ENCODE results near the gene AP1S3.
A peak's percentile ranks its signal among the peaks of the same experiment; 100 is the strongest.

AP1S3 gene

GRCh38 chr2:223847410-223847809 is 10.0 kb upstream of the AP1S3 start:
- H3K9me2 ChIP-seq (replicated peaks; ENCODE audit: insufficient read depth, low read length): no peaks in the 10 kb centered on the region
- DNase-seq: no peak
- no peaks in the 10 kb centered on the region for H3K27me3 ChIP-seq (replicated peaks; ENCODE audit: insufficient read depth, low read length)
- H3F3A ChIP-seq (ENCODE audit: insufficient read depth, low read length): no peaks in the 10 kb centered on the region
- no peak overlapping the region for H3K4me2 ChIP-seq (ENCODE audit: low read depth, low read length)
- no peaks in the 10 kb centered on the region for H3K79me2 ChIP-seq (ENCODE audit: low read length)
- H3K27ac ChIP-seq (ENCODE audit: low read length): no peak overlapping the region
- no peaks in the 10 kb centered on the region for H3K9me3 ChIP-seq (replicated peaks; ENCODE audit: insufficient read depth, low read length)
- H3K4me3 ChIP-seq (ENCODE audit: low read length): no peak overlapping the region
- H3K9ac ChIP-seq (ENCODE audit: low read length): no peak overlapping the region
- no peaks in the 10 kb centered on the region for H4K20me1 ChIP-seq (ENCODE audit: insufficient read depth, low read length)
- TF ChIP-seq EZH2 (optimal IDR thresholded peaks at IDR 0.05; ENCODE audit: low read depth, low read length): no peak
- TF ChIP-seq CTCF (IDR thresholded peaks at IDR 0.05; ENCODE audit: low read length): no peak
- TF ChIP-seq EZH2phosphoT487 (IDR thresholded peaks at IDR 0.05; ENCODE audit: low read length): no peak
- no peaks in the 10 kb centered on the region for H3K36me3 ChIP-seq (replicated peaks; ENCODE audit: insufficient read depth, low read length)
- no peak overlapping the region for H2AFZ ChIP-seq (ENCODE audit: low read length)
- H3K4me1 ChIP-seq (ENCODE audit: low read length): peaks cover under 1% of the 10 kb centered on the region; the same call in 1 of the 2 replicates

- Histone ChIP-seq H2AFZ (ENCODE audit: low read length) (no peak overlapping the region), H3K36me3 (replicated peaks; ENCODE audit: insufficient read depth, low read length) (no peaks in the 10 kb centered on the region), H3K9me3 (replicated peaks; ENCODE audit: insufficient read depth, low read length) (no peaks in the 10 kb centered on the region), H3K9ac (ENCODE audit: low read length) (no peak overlapping the region), H3K9me2 (replicated peaks; ENCODE audit: insufficient read depth, low read length) (no peaks in the 10 kb centered on the region), H3K27me3 (replicated peaks; ENCODE audit: insufficient read depth, low read length) (no peaks in the 10 kb centered on the region), H3K4me2 (ENCODE audit: low read depth, low read length) (no peak overlapping the region), H3F3A (ENCODE audit: insufficient read depth, low read length) (peaks cover 8% of the 10 kb centered on the region), H3K79me2 (ENCODE audit: low read length) (no peaks in the 10 kb centered on the region), H3K4me1 (ENCODE audit: low read length) (peaks cover 7% of the 10 kb centered on the region), H3K4me3 (ENCODE audit: low read length) (no peak overlapping the region), H3K27ac (ENCODE audit: low read length) (no peak overlapping the region), H4K20me1 (ENCODE audit: insufficient read depth, low read length) (no peaks in the 10 kb centered on the region)
- TF ChIP-seq CTCF (IDR thresholded peaks at IDR 0.05; ENCODE audit: low read length) (no peak), EZH2 (optimal IDR thresholded peaks at IDR 0.05; ENCODE audit: low read depth, low read length) (no peak), EZH2phosphoT487 (IDR thresholded peaks at IDR 0.05; ENCODE audit: low read length) (no peak)
- no peak for DNase-seq
Measured at GRCh38 chr2:223846515-223846914, 9.1 kb upstream of the AP1S3 start.

- Histone ChIP-seq H3K4me2 (ENCODE audit: low read depth, low read length) (peak overlapping the region; percentile 63), H3K27ac (ENCODE audit: low read length) (peak overlapping the region; percentile 85)
- no peak for TF ChIP-seq EZH2phosphoT487 (IDR thresholded peaks at IDR 0.05; ENCODE audit: low read length)
- TF ChIP-seq EZH2 (optimal IDR thresholded peaks at IDR 0.05; ENCODE audit: low read depth, low read length): no peak
- TF ChIP-seq CTCF (IDR thresholded peaks at IDR 0.05; ENCODE audit: low read length): no peak
Measured at GRCh38 chr2:223841436-223842190, 4.2 kb upstream of the AP1S3 start.

More at GRCh38 chr2:223841436-223842190, 4.2 kb upstream of the AP1S3 start:
- no peaks in the 10 kb centered on the region for H3K9me3 ChIP-seq (replicated peaks; ENCODE audit: insufficient read depth, low read length)
- H2AFZ ChIP-seq (ENCODE audit: low read length): peak overlapping the region; percentile 67
- peaks cover 4% of the 10 kb centered on the region for H3K79me2 ChIP-seq (ENCODE audit: low read length)
- peaks cover 31% of the 10 kb centered on the region for H3F3A ChIP-seq (ENCODE audit: insufficient read depth, low read length)
- H4K20me1 ChIP-seq (ENCODE audit: insufficient read depth, low read length): no peaks in the 10 kb centered on the region
- 0 out of 2 replicates have a peak overlapping the region, but pooled peaks have one; percentile 18 for H3K4me3 ChIP-seq (ENCODE audit: low read length)
- peak overlapping the region; percentile 42 for H3K9ac ChIP-seq (ENCODE audit: low read length)
- no peaks in the 10 kb centered on the region for H3K9me2 ChIP-seq (replicated peaks; ENCODE audit: insufficient read depth, low read length)
- H3K36me3 ChIP-seq (replicated peaks; ENCODE audit: insufficient read depth, low read length): no peaks in the 10 kb centered on the region
- DNase-seq: peak; percentile 67
- H3K27me3 ChIP-seq (replicated peaks; ENCODE audit: insufficient read depth, low read length): no peaks in the 10 kb centered on the region
- peaks cover 18% of the 10 kb centered on the region for H3K4me1 ChIP-seq (ENCODE audit: low read length)

Data from MM.1S (cell line).